Liver (tissue), 9 donors: ENCODE data around the gene FRAS1. TPM values are rescaled to one million over a fixed set of nuclear protein-coding genes. Genes with fewer than 3 reads are reported as not detected.

Source experiments
- DNase-seq: peaks from one replicate; pipeline ENCODE4 v3.0.0-alpha.2; 2017; ENCODE audit warnings: low spot score
- H3K27ac ChIP-seq, 2 donors: one replicate each; pipeline ENCODE4 v1.7.0; 2013; ENCODE audit warnings: inconsistent platforms in 2 of 2, low read length in 2 of 2, control low read depth in 1 of 2, low read depth in 1 of 2, mild to moderate bottlenecking in 1 of 2
- H3K27me3 ChIP-seq, 4 donors: one replicate each; pipeline versions ENCODE4 v1.6.1 to v1.7.0; 2013; ENCODE audit warnings: low read length in 3 of 4, inconsistent platforms in 1 of 4, mild to moderate bottlenecking in 1 of 4, moderate library complexity in 1 of 4; ENCODE audit not compliant: control insufficient read depth in 4 of 4, insufficient read depth in 4 of 4
- H3K36me3 ChIP-seq, 4 donors: one replicate each; pipeline versions ENCODE4 v1.6.1 to v1.7.0; 2013; ENCODE audit warnings: low read length in 3 of 4, mild to moderate bottlenecking in 3 of 4, low read depth in 1 of 4, moderate library complexity in 1 of 4; ENCODE audit not compliant: control insufficient read depth in 4 of 4, insufficient read depth in 3 of 4
- H3K4me1 ChIP-seq, 4 donors: one replicate each; pipeline versions ENCODE4 v1.6.1 to v1.7.0; 2013; ENCODE audit warnings: low read length in 3 of 4, mild to moderate bottlenecking in 3 of 4, moderate library complexity in 1 of 4; ENCODE audit not compliant: control insufficient read depth in 4 of 4, insufficient read depth in 4 of 4
- H3K4me3 ChIP-seq, 3 donors: one replicate each; pipeline versions ENCODE4 v1.6.1 to v1.7.0; 2013; ENCODE audit warnings: low read length in 3 of 3, control low read depth in 1 of 3, low read depth in 1 of 3, mild to moderate bottlenecking in 1 of 3
- H3K9ac ChIP-seq, 2 donors: one replicate each; pipeline ENCODE4 v1.7.0; 2013; ENCODE audit warnings: low read length in 2 of 2, mild to moderate bottlenecking in 2 of 2, moderate library complexity in 2 of 2, control low read depth in 1 of 2, low read depth in 1 of 2
- H3K9me3 ChIP-seq, 4 donors: one replicate each; pipeline versions ENCODE4 v1.6.1 to v1.7.0; 2013; ENCODE audit warnings: low read length in 3 of 4; ENCODE audit not compliant: control insufficient read depth in 4 of 4
- EGR1 ChIP-seq, 2 donors: IDR thresholded peaks; 2 replicates each; pipeline ENCODE4 v1.6.1; 2016 to 2018; ENCODE audit warnings: antibody characterized with exemption in 2 of 2, low read depth in 2 of 2
- FOXA1 ChIP-seq: IDR thresholded peaks from 2 replicates; pipeline ENCODE4 v1.6.1; 2016; ENCODE audit warnings: antibody characterized with exemption
- GABPA ChIP-seq, 2 donors: IDR thresholded peaks in 1 of 2; conservative IDR thresholded peaks in 1 of 2; 2 replicates each; pipeline ENCODE4 v1.6.1; 2016; ENCODE audit warnings: antibody characterized with exemption in 2 of 2, mild to moderate bottlenecking in 1 of 2, moderate library complexity in 1 of 2
- HNF4A ChIP-seq, 2 donors: conservative IDR thresholded peaks; 2 replicates each; pipeline ENCODE4 v1.6.1; 2016; ENCODE audit warnings: antibody characterized with exemption in 2 of 2, mild to moderate bottlenecking in 2 of 2
- HNF4G ChIP-seq: IDR thresholded peaks from 2 replicates; pipeline ENCODE4 v1.6.1; 2016; ENCODE audit warnings: antibody characterized with exemption
- JUND ChIP-seq, 2 donors: IDR thresholded peaks; 2 replicates each; pipeline ENCODE4 v1.6.1; 2016; ENCODE audit warnings: antibody characterized with exemption in 2 of 2
- NR2F2 ChIP-seq: IDR thresholded peaks from 2 replicates; pipeline ENCODE4 v1.6.1; 2016; ENCODE audit warnings: antibody characterized with exemption
- RXRA ChIP-seq, 2 donors: IDR thresholded peaks; 2 replicates each; pipeline ENCODE4 v1.6.1; 2017 to 2018; ENCODE audit warnings: antibody characterized with exemption in 2 of 2, mild to moderate bottlenecking in 1 of 2
- SP1 ChIP-seq: IDR thresholded peaks from 2 replicates; pipeline ENCODE4 v1.6.1; 2018; ENCODE audit warnings: antibody characterized with exemption, mild to moderate bottlenecking
- TAF1 ChIP-seq: conservative IDR thresholded peaks from 2 replicates; pipeline ENCODE4 v1.6.1; 2016; ENCODE audit warnings: antibody characterized with exemption, mild to moderate bottlenecking
- YY1 ChIP-seq: IDR thresholded peaks from 2 replicates; pipeline ENCODE4 v1.6.1; 2016; ENCODE audit warnings: antibody characterized with exemption, mild to moderate bottlenecking
- WGBS: extraction: QIAGEN DNeasy Blood & Tissue Kit; methylation state at CpG from one replicate; pipeline ENCODE4 v1.1.7; 2013; 5-methylcytosine and 5-hydroxymethylcytosine counted together
- polyA plus RNA-seq, 2 donors: library from polyadenylated mRNA; stranded (reverse) in 1 of 2; unstranded in 1 of 2; fragments of 200-250 nt in 1 of 2; fragments of >200 nt in 1 of 2; fragmentation: Nextera tagmentation in 1 of 2; extraction: Ambion mirVana in 1 of 2; gene quantifications; one replicate each; pipeline versions ENCODE4 v1.2.1 to v1.2.3, GENCODE V29; 2013 to 2015
- total RNA-seq, 2 donors: library from RNA; depleted of rRNA; stranded (reverse); fragments of >200 nt; gene quantifications; one replicate each; pipeline ENCODE4 v1.2.3, GENCODE V29; 2014
- TF ChIP-seq, protein P1 (sequence below): IDR thresholded peaks from 2 replicates; pipeline ENCODE4 v1.6.1; 2016; ENCODE audit warnings: antibody characterized with exemption, mild to moderate bottlenecking
- TF ChIP-seq, protein P2 (sequence below): IDR thresholded peaks from 2 replicates; pipeline ENCODE4 v1.6.1; 2016; ENCODE audit warnings: antibody characterized with exemption
- TF ChIP-seq, protein P3 (sequence below): fragments of 150-350 bp; IDR thresholded peaks from 2 replicates; pipeline ENCODE4 v1.5.1; 2017; ENCODE audit warnings: improper control_type of control experiment, low read depth, low read length; ENCODE audit not compliant: missing input control
- TF ChIP-seq, protein P4 (sequence below): IDR thresholded peaks from 2 replicates; pipeline ENCODE4 v1.6.1; 2016; ENCODE audit warnings: antibody characterized with exemption
- TF ChIP-seq, protein P5 (sequence below): IDR thresholded peaks from 2 replicates; pipeline ENCODE4 v1.6.1; 2016; ENCODE audit warnings: antibody characterized with exemption
- donor health status: healthy.
- donor health status: healthy.
- donor health status: healthy.
- donor health status: healthy.
- donor health status: healthy.

Gene FRAS1
- total and polyA plus RNA-seq, 4 donors = 0.08 to 6.0 (median 1.1) TPM

GRCh38 chr4:78056265-78057129 lies 626 bp upstream of the FRAS1 start:
- DNase-seq = peak; percentile 66
- Histone ChIP-seq H3K27me3 (peaks cover 3 to 10% (median 4%) of the 10 kb centered on the region in 4 donors), H3K4me3 (peak overlapping the region; percentile 38 to 70 (median 54)), H3K4me1 (peaks cover 9 to 32% (median 27%) of the 10 kb centered on the region in 4 donors), H3K27ac (no peak overlapping the region), H3K36me3 (no peaks in the 10 kb centered on the region), H3K9ac (no peak overlapping the region), H3K9me3 (no peaks in the 10 kb centered on the region)
- TF ChIP-seq, protein P1, sequence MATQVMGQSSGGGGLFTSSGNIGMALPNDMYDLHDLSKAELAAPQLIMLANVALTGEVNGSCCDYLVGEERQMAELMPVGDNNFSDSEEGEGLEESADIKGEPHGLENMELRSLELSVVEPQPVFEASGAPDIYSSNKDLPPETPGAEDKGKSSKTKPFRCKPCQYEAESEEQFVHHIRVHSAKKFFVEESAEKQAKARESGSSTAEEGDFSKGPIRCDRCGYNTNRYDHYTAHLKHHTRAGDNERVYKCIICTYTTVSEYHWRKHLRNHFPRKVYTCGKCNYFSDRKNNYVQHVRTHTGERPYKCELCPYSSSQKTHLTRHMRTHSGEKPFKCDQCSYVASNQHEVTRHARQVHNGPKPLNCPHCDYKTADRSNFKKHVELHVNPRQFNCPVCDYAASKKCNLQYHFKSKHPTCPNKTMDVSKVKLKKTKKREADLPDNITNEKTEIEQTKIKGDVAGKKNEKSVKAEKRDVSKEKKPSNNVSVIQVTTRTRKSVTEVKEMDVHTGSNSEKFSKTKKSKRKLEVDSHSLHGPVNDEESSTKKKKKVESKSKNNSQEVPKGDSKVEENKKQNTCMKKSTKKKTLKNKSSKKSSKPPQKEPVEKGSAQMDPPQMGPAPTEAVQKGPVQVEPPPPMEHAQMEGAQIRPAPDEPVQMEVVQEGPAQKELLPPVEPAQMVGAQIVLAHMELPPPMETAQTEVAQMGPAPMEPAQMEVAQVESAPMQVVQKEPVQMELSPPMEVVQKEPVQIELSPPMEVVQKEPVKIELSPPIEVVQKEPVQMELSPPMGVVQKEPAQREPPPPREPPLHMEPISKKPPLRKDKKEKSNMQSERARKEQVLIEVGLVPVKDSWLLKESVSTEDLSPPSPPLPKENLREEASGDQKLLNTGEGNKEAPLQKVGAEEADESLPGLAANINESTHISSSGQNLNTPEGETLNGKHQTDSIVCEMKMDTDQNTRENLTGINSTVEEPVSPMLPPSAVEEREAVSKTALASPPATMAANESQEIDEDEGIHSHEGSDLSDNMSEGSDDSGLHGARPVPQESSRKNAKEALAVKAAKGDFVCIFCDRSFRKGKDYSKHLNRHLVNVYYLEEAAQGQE = no peak
- no peak for TF ChIP-seq EGR1 (IDR thresholded peaks at IDR 0.05; ENCODE audit: low read depth in 2 of 2)
- TF ChIP-seq, protein P2, sequence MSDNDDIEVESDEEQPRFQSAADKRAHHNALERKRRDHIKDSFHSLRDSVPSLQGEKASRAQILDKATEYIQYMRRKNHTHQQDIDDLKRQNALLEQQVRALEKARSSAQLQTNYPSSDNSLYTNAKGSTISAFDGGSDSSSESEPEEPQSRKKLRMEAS = no peak
- TF ChIP-seq FOXA1 = no peak
- TF ChIP-seq RXRA (IDR thresholded peaks at IDR 0.05) = no peak
- no peak for TF ChIP-seq SP1
- TF ChIP-seq TAF1 = no peak
- TF ChIP-seq, protein P3, sequence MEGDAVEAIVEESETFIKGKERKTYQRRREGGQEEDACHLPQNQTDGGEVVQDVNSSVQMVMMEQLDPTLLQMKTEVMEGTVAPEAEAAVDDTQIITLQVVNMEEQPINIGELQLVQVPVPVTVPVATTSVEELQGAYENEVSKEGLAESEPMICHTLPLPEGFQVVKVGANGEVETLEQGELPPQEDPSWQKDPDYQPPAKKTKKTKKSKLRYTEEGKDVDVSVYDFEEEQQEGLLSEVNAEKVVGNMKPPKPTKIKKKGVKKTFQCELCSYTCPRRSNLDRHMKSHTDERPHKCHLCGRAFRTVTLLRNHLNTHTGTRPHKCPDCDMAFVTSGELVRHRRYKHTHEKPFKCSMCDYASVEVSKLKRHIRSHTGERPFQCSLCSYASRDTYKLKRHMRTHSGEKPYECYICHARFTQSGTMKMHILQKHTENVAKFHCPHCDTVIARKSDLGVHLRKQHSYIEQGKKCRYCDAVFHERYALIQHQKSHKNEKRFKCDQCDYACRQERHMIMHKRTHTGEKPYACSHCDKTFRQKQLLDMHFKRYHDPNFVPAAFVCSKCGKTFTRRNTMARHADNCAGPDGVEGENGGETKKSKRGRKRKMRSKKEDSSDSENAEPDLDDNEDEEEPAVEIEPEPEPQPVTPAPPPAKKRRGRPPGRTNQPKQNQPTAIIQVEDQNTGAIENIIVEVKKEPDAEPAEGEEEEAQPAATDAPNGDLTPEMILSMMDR = no peak
- TF ChIP-seq, protein P4, sequence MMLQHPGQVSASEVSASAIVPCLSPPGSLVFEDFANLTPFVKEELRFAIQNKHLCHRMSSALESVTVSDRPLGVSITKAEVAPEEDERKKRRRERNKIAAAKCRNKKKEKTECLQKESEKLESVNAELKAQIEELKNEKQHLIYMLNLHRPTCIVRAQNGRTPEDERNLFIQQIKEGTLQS = no peak
- no peak for TF ChIP-seq HNF4G
- TF ChIP-seq HNF4A (conservative IDR thresholded peaks at IDR 0.05) = no peak
- no peak for TF ChIP-seq JUND (IDR thresholded peaks at IDR 0.05)
- no peak for TF ChIP-seq NR2F2
- no peak for TF ChIP-seq YY1
- no peak for TF ChIP-seq GABPA (IDR thresholded peaks at IDR 0.05 in 1 of 2, conservative IDR thresholded peaks at IDR 0.05 in 1 of 2)
- TF ChIP-seq, protein P5, sequence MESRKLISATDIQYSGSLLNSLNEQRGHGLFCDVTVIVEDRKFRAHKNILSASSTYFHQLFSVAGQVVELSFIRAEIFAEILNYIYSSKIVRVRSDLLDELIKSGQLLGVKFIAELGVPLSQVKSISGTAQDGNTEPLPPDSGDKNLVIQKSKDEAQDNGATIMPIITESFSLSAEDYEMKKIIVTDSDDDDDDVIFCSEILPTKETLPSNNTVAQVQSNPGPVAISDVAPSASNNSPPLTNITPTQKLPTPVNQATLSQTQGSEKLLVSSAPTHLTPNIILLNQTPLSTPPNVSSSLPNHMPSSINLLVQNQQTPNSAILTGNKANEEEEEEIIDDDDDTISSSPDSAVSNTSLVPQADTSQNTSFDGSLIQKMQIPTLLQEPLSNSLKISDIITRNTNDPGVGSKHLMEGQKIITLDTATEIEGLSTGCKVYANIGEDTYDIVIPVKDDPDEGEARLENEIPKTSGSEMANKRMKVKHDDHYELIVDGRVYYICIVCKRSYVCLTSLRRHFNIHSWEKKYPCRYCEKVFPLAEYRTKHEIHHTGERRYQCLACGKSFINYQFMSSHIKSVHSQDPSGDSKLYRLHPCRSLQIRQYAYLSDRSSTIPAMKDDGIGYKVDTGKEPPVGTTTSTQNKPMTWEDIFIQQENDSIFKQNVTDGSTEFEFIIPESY = no peak
- WGBS = 4% methylated on average over 39 of the region's 39 CpGs
